Measurements from ENCODE around the gene TBC1D1.

- TF ChIP-seq REST (IDR thresholded peaks at IDR 0.05; ENCODE audit: unreplicated experiment) (no peak), CTCF (conservative IDR thresholded peaks at IDR 0.05; ENCODE audit: low read depth in 2 of 2) (no peak), EZH2 (IDR thresholded peaks at IDR 0.05; ENCODE audit: low read depth, unreplicated experiment) (no peak), CREB1 (CRISPR knock-in tag; IDR thresholded peaks at IDR 0.05; ENCODE audit: low read depth) (no peak)
These were observed 199.1 kb downstream of the TBC1D1 start for GRCh38 chr4:38089961-38090360.

All from GM23338 (cell line).